GM12873 (cell line): ENCODE results near the gene ATXN7.

Experiments used
- CTCF ChIP-seq: IDR thresholded peaks from 2 replicates; pipeline ENCODE4 v1.5.1; 2012; ENCODE audit warnings: low read depth, mild to moderate bottlenecking, moderate library complexity, low read length, control low read depth; ENCODE audit not compliant: insufficient read depth; ENCODE audit errors: missing control alignments

Gene ATXN7

DNA sequence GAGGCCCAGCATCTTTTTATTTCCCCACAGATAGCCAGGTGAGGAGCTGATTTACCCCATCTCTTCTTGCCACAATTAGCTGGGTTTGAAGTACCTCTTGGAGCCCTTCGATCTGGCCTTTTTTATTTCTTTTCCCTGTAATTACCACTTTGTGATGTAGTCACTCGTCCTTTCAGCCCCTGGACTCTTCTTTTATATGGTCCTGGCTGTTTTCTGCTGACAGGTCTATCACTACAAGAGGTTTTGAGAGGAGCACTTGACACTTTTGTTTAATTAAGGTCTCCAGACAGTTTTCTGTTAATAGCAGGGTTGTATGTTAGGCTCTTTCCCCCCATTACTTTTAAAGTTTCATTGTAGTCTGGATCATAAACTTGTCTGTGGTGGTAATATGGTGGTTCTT lies 11.8 kb downstream of the ATXN7 start:
- no peak for TF ChIP-seq CTCF

DNA sequence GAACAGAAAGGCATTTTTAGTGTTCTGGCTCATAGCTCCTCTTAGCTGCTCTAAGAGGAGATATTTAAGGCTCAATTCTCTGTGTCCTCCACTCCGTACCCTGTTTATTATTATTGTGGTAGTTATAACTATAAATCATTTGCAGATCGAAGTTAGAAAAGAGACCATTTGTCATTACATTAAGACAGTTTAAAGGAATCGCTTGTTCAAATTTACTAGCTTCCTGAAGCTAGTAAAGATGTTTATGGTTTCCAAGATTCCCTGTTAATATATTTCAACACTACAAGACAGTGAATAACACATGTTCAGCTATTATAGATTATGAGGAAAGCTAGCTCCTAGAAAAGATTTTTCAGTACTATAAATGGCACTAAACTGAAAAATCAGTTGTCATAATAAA lies 12.6 kb downstream of the ATXN7 start:
- no peak for TF ChIP-seq CTCF

- TF ChIP-seq CTCF = no peak
These were observed 14.2 kb downstream of the ATXN7 start for GRCh38 chr3:63877737-63878393.

DNA sequence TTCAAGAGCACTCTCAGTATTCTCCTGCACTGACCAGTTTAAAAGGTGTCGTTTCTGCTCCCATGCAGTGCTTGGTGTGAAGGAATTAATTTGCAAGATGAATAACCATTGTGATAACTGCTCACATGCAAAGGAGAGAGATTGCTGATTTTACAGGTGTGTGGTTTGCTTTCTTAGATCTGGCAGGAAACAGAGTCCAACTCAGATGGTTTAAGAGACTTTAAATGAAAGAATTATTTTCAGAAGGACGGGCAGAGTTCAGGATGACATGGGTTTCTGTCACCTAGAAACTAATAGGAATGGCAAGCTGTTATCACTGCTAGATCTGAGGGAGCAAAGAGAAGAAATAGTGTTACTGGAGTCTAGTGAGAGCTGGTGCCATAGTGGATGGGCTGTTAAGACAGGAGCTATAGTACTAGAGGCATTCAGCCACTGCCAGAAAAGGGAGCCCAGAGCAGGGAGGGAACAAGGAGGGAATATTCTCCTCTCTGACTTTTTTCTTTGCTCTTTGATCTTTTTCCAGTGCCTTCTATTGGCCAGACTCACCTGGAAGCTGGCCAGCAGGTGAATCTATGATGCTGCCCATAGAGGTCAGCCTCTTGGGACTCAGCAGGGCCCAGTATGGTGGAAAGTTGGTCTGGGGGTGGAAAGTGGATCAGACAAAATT lies 14.9 kb downstream of the ATXN7 start:
- TF ChIP-seq CTCF = no peak

GRCh38 chr3:63880653-63881052 lies 17.0 kb downstream of the ATXN7 start:
- no peak for TF ChIP-seq CTCF

GRCh38 chr3:63886858-63887257 lies 23.2 kb downstream of the ATXN7 start:
- TF ChIP-seq CTCF = no peak

DNA sequence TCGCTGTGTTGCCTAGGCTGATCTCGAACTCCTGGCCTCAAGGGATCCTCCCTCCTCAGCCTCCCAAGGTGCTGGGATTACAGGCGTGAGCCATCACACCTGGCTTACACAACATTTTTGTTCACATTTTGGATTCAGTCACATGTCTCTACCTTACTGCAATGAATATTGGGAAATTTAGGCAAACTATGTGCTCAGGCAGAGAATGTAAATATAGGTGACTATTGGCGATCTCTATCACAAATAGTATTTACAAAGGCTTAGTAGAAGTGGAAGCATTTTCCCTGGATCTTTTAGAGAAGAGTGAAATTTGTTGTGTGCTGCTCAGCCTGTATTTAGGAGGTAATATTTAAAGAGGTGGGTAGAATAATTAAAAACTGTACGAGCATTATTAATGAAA lies 27.9 kb downstream of the ATXN7 start:
- no peak for TF ChIP-seq CTCF
